RWPE1 (cell line): ENCODE data around the gene ADSS2.

Source experiments
- CTCF ChIA-PET: fragments of 350-600 bp; sonication (Branson Sonifier 250); formaldehyde crosslinking; extraction: SDS; loops from one replicate; lab custom pipeline; 2021; lab: Yijun Ruan, JAX
- POLR2A ChIA-PET: fragments of 400-600 bp; formaldehyde crosslinking; extraction: SDS; loops from one replicate; lab custom pipeline; 2020; ENCODE audit warnings: antibody characterized with exemption; ENCODE audit not compliant: low non-redundant PET; lab: Yijun Ruan, JAX
- DNase-seq: peaks from one replicate; pipeline ENCODE4 v3.0.0; 2012; ENCODE audit warnings: low spot score
- H3K27ac ChIP-seq: fragments of 450-650 bp; 2 replicates; pipeline ENCODE4 v1.5.1; 2017
- CTCF ChIP-seq: fragments of 450-650 bp; conservative IDR thresholded peaks from 2 replicates; pipeline ENCODE4 v1.5.1; 2017; ENCODE audit warnings: low read depth, mild to moderate bottlenecking

Gene ADSS2

DNA sequence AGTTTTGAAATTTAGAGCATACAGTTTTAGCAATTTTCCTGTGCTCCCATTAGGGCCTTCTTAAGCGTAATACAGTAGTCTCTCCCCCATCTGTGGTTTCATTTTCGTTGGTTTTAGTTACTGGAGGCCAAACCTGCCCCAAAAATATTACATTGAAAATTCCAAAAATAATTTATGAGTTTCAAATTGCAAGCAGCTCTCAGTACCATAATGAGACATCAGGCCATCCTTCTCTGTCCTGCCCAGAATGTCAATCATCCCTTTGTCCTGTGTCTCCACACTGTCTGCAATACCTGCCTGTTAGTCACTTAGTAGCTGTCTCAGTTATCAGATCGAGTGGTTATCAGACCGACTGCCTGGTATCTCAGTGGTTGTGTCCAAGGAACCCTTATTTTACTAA is 45.4 kb downstream of the ADSS2 start:
- ChIA-PET CTCF (no interaction called here), POLR2A (no interaction called here)
- no peak overlapping the region for H3K27ac ChIP-seq
- DNase-seq: no peak
- no peak for TF ChIP-seq CTCF

DNA sequence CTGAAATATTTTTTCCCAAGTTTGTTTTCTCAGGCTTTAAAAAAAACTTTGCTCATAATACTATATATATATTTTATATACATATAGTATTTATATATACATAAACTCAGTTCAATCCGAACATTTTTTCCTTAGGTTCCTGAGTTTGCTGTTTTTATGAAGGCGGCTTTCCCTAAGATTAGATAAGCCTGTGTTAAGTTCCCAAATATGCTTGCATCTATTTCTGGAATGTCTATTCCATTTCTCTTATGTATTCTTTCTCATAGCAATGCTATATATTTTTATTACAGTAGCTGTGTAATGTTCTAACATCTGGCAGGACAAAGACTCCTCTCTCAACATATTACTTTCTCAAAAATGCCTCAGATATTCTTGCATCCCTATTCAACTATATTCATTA is 45.9 kb downstream of the ADSS2 start:
- ChIA-PET POLR2A (no interaction called here), CTCF (no interaction called here)
- DNase-seq: no peak
- H3K27ac ChIP-seq: no peak overlapping the region
- no peak for TF ChIP-seq CTCF

- no peak for TF ChIP-seq CTCF
- H3K27ac ChIP-seq: no peak overlapping the region
- DNase-seq: no peak
- ChIA-PET CTCF (no interaction called here), POLR2A (no interaction called here)
Observed at GRCh38 chr1:244403431-244403830, 48.3 kb downstream of the ADSS2 start.

DNA sequence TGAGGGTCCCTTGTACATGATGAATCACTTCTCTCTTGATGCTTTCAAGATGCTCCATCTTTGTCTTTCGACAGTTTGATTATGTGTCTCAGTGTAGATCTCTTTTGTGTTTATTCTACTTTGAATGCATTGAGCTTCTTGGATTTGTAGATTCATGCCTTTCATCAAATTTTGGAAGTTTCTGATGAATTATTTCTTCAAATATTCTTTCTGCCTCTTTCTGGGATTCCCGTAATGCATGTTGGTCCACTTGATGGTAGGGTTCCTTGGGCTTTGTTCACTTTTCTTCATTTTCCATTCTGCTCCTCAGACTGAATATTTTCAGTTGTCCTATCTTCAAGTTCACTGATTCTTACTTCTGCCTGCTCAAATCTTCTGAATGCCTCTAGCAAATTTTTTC is 50.7 kb downstream of the ADSS2 start:
- DNase-seq: no peak
- ChIA-PET POLR2A (no interaction called here), CTCF (no interaction called here)
- H3K27ac ChIP-seq: no peak overlapping the region
- no peak for TF ChIP-seq CTCF

- no peak for TF ChIP-seq CTCF
- CTCF ChIA-PET: no interaction called here
- POLR2A ChIA-PET: no interaction called here
- H3K27ac ChIP-seq: no peak overlapping the region
- no peak for DNase-seq
Observed at GRCh38 chr1:244397131-244397530, 54.6 kb downstream of the ADSS2 start.

DNA sequence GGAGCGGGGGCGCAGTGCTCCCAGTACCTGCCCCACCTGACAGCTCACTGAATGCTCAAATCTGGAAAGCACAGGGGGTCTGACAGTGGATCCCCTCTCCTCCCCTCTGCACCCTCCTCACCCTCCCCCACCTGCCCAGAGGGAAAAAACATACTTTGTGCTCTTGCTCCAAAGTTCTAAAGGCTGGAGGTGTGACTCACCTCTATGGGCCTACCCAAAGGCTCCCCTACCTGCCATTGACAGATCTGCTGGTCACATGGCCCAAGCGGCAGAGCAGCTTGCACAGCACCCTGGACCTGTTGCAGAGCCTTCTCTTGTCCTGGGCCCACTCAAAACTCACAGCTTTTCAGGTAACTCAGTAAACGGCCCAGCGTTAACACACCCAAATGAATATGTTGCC is 55.7 kb downstream of the ADSS2 start:
- ChIA-PET CTCF (interaction anchor here (0.7 kb wide), 1 partner anchor 280 kb away, joined by 3 read pairs; no protein-coding TSS in a partner anchor), POLR2A (no interaction called here)
- DNase-seq: peak; percentile 62
- TF ChIP-seq CTCF: no peak
- peak overlapping the region; percentile 30 for H3K27ac ChIP-seq
